Calu3 (cell line): Measurements from ENCODE around the gene SMC4. TPM values are rescaled to one million over a fixed set of nuclear protein-coding genes. Genes with fewer than 3 reads are reported as not detected.

Source experiments
- BruUV-seq: library from RNA; stranded (reverse); fragments of 400-500 nt; replicated peaks from 2 replicates; lab custom pipeline; 2021; lab: Mats Ljungman, UMichigan
- CTCF ChIA-PET: fragments of 300-600 bp; sonication (Branson Sonifier 250); formaldehyde crosslinking; loops from one replicate; lab custom pipeline; 2022; ENCODE audit warnings: antibody characterized with exemption; lab: Charles Lee
- DNase-seq: peaks from one replicate; pipeline ENCODE4 v3.0.0; 2022
- H3K27ac Mint-ChIP-seq: one replicate; pipeline ENCODE4 v1.8.0; 2022; ENCODE audit warnings: mixed read lengths; ENCODE audit not compliant: unreplicated experiment
- H3K27me3 Mint-ChIP-seq: one replicate; pipeline ENCODE4 v1.8.0; 2022; ENCODE audit warnings: mixed read lengths; ENCODE audit not compliant: unreplicated experiment
- H3K36me3 Mint-ChIP-seq: one replicate; pipeline ENCODE4 v1.8.0; 2022; ENCODE audit warnings: mild to moderate bottlenecking, moderate library complexity, mixed read lengths; ENCODE audit not compliant: insufficient read depth, unreplicated experiment
- H3K4me1 Mint-ChIP-seq: one replicate; pipeline ENCODE4 v1.8.0; 2022; ENCODE audit warnings: mild to moderate bottlenecking, low read depth, mixed read lengths; ENCODE audit not compliant: unreplicated experiment
- H3K4me3 Mint-ChIP-seq: one replicate; pipeline ENCODE4 v1.8.0; 2022; ENCODE audit warnings: mild to moderate bottlenecking, low read depth, moderate library complexity, mixed read lengths; ENCODE audit not compliant: unreplicated experiment
- H3K9me3 Mint-ChIP-seq: one replicate; pipeline ENCODE4 v1.8.0; 2022; ENCODE audit warnings: low read depth, mixed read lengths; ENCODE audit not compliant: unreplicated experiment
- intact Hi-C: fragments of 100-400 bp; cut with micrococcal nuclease; formaldehyde crosslinking; loops from one replicate; pipeline ENCODE4 v1.10.0; 2022; ENCODE audit not compliant: unreplicated experiment
- total RNA-seq: library from RNA; stranded (reverse); gene quantifications from 2 replicates; pipeline ENCODE4 v1.2.3, GENCODE V29; 2022
- TF ChIP-seq, protein P1 (sequence below): fragments of 200-600 bp; IDR thresholded peaks from one replicate; pipeline ENCODE4 v1.8.0; 2022; ENCODE audit warnings: antibody characterized with exemption; ENCODE audit not compliant: unreplicated experiment

SMC4 gene
- total RNA-seq, 1 experiment from 2014 or later = 256 TPM

DNA sequence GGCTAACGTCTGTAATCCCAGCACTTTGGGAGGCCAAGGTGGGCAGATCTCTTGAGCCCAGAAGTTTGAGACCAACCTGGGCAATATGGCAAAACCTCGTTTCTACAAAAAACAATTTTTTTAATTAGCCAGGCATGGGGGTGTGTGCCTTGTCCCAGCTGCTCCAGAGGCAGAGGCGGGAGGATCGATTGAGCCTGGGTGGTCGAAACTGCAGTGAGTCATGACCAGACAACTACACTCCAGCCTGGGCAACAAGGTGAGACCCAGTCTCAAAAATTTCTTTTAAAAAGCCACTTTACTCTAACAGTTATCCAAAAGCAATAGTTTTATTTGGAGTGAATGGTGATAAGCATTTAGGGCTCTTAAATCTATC lies 37.6 kb downstream of the SMC4 start:
- Mint-ChIP-seq H3K27me3 (no peaks in the 10 kb centered on the region), H3K27ac (no peak overlapping the region), H3K4me3 (no peak overlapping the region), H3K4me1 (no peaks in the 10 kb centered on the region), H3K36me3 (peaks cover 71% of the 10 kb centered on the region), H3K9me3 (no peaks in the 10 kb centered on the region)
- TSS peak; percentile 20 for BruUV-seq
- TF ChIP-seq, protein P1, sequence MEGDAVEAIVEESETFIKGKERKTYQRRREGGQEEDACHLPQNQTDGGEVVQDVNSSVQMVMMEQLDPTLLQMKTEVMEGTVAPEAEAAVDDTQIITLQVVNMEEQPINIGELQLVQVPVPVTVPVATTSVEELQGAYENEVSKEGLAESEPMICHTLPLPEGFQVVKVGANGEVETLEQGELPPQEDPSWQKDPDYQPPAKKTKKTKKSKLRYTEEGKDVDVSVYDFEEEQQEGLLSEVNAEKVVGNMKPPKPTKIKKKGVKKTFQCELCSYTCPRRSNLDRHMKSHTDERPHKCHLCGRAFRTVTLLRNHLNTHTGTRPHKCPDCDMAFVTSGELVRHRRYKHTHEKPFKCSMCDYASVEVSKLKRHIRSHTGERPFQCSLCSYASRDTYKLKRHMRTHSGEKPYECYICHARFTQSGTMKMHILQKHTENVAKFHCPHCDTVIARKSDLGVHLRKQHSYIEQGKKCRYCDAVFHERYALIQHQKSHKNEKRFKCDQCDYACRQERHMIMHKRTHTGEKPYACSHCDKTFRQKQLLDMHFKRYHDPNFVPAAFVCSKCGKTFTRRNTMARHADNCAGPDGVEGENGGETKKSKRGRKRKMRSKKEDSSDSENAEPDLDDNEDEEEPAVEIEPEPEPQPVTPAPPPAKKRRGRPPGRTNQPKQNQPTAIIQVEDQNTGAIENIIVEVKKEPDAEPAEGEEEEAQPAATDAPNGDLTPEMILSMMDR = no peak
- CTCF ChIA-PET = interaction anchor here (0.9 kb wide), 1 partner anchor 12 kb away, joined by 4 read pairs; the partner anchor contains the start of gene TRIM59
- no peak for DNase-seq
- intact Hi-C loops = no loop called here

DNA sequence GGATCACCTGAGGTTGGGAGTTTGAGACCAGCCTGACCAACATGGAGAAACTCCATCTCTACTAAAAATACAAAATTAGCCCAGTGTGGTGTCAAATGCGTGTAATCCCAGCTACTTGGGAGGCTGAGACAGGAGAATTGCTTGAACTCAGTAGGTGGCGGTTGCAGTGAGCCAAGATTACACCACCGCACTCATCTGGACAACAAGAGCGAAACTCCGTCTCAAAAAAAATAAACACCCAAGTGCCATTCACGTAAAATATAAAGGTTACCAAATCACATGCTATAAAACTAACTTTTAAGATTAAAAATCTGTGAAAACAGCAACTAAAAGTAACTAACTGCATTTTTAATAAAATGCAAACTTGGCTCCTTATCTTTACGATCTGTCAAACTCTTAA lies 41.2 kb downstream of the SMC4 start:
- H3K27me3 Mint-ChIP-seq = no peaks in the 10 kb centered on the region
- H3K4me1 Mint-ChIP-seq = peaks cover 8% of the 10 kb centered on the region
- H3K9me3 Mint-ChIP-seq = no peaks in the 10 kb centered on the region
- no peak for DNase-seq
- TF ChIP-seq, protein P1 = no peak
- peaks cover 61% of the 10 kb centered on the region for H3K36me3 Mint-ChIP-seq
- H3K4me3 Mint-ChIP-seq = no peak overlapping the region
- BruUV-seq = no TSS peak
- intact Hi-C loops = loop anchor here (10.0 kb wide), 1 partner anchor 504 kb away; no protein-coding TSS in a partner anchor
- H3K27ac Mint-ChIP-seq = no peak overlapping the region
- CTCF ChIA-PET = interaction anchor here (1.3 kb wide), 1 partner anchor 9 kb away, joined by 3 read pairs; the partner anchor contains the start of gene TRIM59

DNA sequence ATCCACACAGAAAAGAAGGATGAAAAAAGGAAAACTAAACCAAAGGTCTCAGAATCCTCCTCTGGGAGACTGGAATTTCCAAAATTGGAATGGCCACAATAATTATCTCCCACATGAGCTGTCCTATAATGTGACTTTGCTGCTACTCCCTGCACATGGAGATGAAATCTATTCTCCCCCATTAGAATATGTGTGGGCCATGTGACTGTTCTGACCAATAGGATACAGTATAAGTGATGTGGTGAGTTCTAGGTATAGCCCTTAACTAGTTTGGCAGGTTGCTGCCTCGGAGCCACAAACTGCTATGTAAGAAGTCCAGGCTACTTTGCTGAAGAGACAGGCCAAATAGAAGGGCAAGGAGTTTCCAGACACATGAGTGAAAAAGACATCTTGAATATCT lies 45.0 kb downstream of the SMC4 start:
- intact Hi-C loops = loop anchor here (10.0 kb wide), 1 partner anchor 500 kb away; no protein-coding TSS in a partner anchor
- Mint-ChIP-seq H3K4me1 (peaks cover 29% of the 10 kb centered on the region), H3K36me3 (peaks cover 39% of the 10 kb centered on the region), H3K4me3 (no peak overlapping the region), H3K9me3 (no peaks in the 10 kb centered on the region), H3K27ac (peak overlapping the region; percentile 56), H3K27me3 (no peaks in the 10 kb centered on the region)
- CTCF ChIA-PET = no interaction called here
- no TSS peak for BruUV-seq
- TF ChIP-seq, protein P1 = no peak
- peak; percentile 30 for DNase-seq

DNA sequence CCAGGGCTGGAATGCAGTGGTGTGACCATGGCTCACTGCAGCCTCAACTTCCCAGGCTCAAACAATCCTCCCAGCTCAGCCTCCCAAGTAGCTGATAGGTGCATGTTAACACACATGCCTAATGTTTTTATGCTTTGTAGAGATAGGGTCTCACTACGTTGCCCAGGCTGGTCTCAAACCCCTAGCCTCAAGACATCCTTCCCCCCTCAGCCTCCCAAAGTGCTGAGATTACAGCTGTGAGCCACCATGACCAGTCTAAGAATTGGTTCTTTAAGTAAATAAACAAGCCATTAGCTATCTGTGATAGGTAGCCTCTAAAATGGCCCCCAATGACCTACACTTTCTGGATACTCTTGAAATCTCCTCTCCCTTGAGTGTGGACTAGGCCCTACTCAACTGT lies 46.4 kb downstream of the SMC4 start:
- Mint-ChIP-seq H3K27me3 (no peaks in the 10 kb centered on the region), H3K9me3 (peaks cover 2% of the 10 kb centered on the region), H3K4me3 (no peak overlapping the region), H3K36me3 (peaks cover 47% of the 10 kb centered on the region), H3K27ac (no peak overlapping the region), H3K4me1 (peaks cover 44% of the 10 kb centered on the region)
- BruUV-seq = no TSS peak
- CTCF ChIA-PET = interaction anchor here (0.7 kb wide), 1 partner anchor 47 kb away, joined by 5 read pairs; no protein-coding TSS in a partner anchor
- TF ChIP-seq, protein P1 = no peak
- intact Hi-C loops = loop anchor here (5.0 to 10.0 kb wide), 2 partner anchors 44 to 499 kb away; no protein-coding TSS in a partner anchor
- no peak for DNase-seq
